WI38 (cell line): ENCODE measurements around the gene SYT2.

Experiments
- H3K4me3 ChIP-seq: 2 replicates; pipeline ENCODE4 v1.5.1; 2011; ENCODE audit warnings: low read depth, mild to moderate bottlenecking, control low read depth, low read length
- CTCF ChIP-seq: IDR thresholded peaks from 2 replicates; pipeline ENCODE4 v1.5.1; 2012; ENCODE audit warnings: low read depth, mild to moderate bottlenecking, control low read depth, low read length

SYT2 gene

GRCh38 chr1:202691816-202692215 is 18.4 kb downstream of the SYT2 start:
- no peak for TF ChIP-seq CTCF
- H3K4me3 ChIP-seq, result no peak overlapping the region

GRCh38 chr1:202689493-202690342 is 20.5 kb downstream of the SYT2 start:
- H3K4me3 ChIP-seq, result no peak overlapping the region
- TF ChIP-seq CTCF, result no peak

- no peak overlapping the region for H3K4me3 ChIP-seq
- no peak for TF ChIP-seq CTCF
These were observed 21.2 kb downstream of the SYT2 start for GRCh38 chr1:202689082-202689481.

- no peak for TF ChIP-seq CTCF
- no peak overlapping the region for H3K4me3 ChIP-seq
These were observed 21.9 kb downstream of the SYT2 start for GRCh38 chr1:202688401-202688800.

GRCh38 chr1:202687798-202688197 is 22.5 kb downstream of the SYT2 start:
- no peak overlapping the region for H3K4me3 ChIP-seq
- no peak for TF ChIP-seq CTCF

GRCh38 chr1:202687370-202687769 is 22.9 kb downstream of the SYT2 start:
- no peak for TF ChIP-seq CTCF
- H3K4me3 ChIP-seq, result no peak overlapping the region

- TF ChIP-seq CTCF, result no peak
- H3K4me3 ChIP-seq, result no peak overlapping the region
These were observed 24.6 kb downstream of the SYT2 start for GRCh38 chr1:202685641-202686040.
